Non-pigmented ciliary epithelial cell (primary cell): ENCODE measurements around the gene SLITRK6.
"Not testable (repeated sequence)": the region's sequence is repeated elsewhere in the genome, so short reads cannot be mapped to it uniquely, and the experiment has no call there.

ENCODE experiments used
- DNase-seq: peaks from one replicate; pipeline ENCODE4 v3.0.0-alpha.2; 2010; ENCODE audit warnings: low read depth

SLITRK6 gene

GRCh38 chr13:85799097-85799582 lies at the start of gene SLITRK6:
SLITRK6 (minus strand) TSS chr13:85799419; CDS start chr13:85796508, 2,911 bp downstream.
- peak; percentile 46 for DNase-seq

- no peak for DNase-seq
Observed at GRCh38 chr13:85847012-85847411, 47.8 kb upstream of the SLITRK6 start.

GRCh38 chr13:85841427-85841826 lies 42.2 kb upstream of the SLITRK6 start:
- no peak for DNase-seq

GRCh38 chr13:85833921-85834320 lies 34.7 kb upstream of the SLITRK6 start:
- no peak for DNase-seq

- DNase-seq: no peak
Observed at GRCh38 chr13:85828094-85828684, 29.0 kb upstream of the SLITRK6 start.

GRCh38 chr13:85825454-85825853 lies 26.2 kb upstream of the SLITRK6 start:
- DNase-seq: no peak

- DNase-seq: no peak
Observed at GRCh38 chr13:85823832-85824231, 24.6 kb upstream of the SLITRK6 start.

GRCh38 chr13:85819513-85819912 lies 20.3 kb upstream of the SLITRK6 start:
- DNase-seq: no peak

- DNase-seq: no peak
Observed at GRCh38 chr13:85816413-85816812, 17.2 kb upstream of the SLITRK6 start.

GRCh38 chr13:85812282-85812681 lies 13.1 kb upstream of the SLITRK6 start:
- DNase-seq: no peak

GRCh38 chr13:85808811-85809210 lies 9.6 kb upstream of the SLITRK6 start:
- DNase-seq: no peak

GRCh38 chr13:85806553-85807175 lies 7.4 kb upstream of the SLITRK6 start:
- peak; percentile 23 for DNase-seq

GRCh38 chr13:85798556-85798955 lies 663 bp downstream of the SLITRK6 start:
- no peak for DNase-seq

GRCh38 chr13:85797311-85797710 lies 1.9 kb downstream of the SLITRK6 start:
- no peak for DNase-seq

- DNase-seq: no peak
Observed at GRCh38 chr13:85785205-85785604, 14.0 kb downstream of the SLITRK6 start.

GRCh38 chr13:85772367-85772766 lies 26.9 kb downstream of the SLITRK6 start:
- peak; percentile 4 for DNase-seq

GRCh38 chr13:85771856-85772255 lies 27.4 kb downstream of the SLITRK6 start:
- no peak for DNase-seq

GRCh38 chr13:85768946-85769345 lies 30.3 kb downstream of the SLITRK6 start:
- no peak for DNase-seq

GRCh38 chr13:85755123-85755522 lies 44.1 kb downstream of the SLITRK6 start:
- no peak for DNase-seq

- DNase-seq: not testable (repeated sequence)
Observed at GRCh38 chr13:85743201-85743770, 55.9 kb downstream of the SLITRK6 start.
